NCI-H1417 treated with DMSO at 0.1 percent for 48 hours (cell line): ENCODE results near the gene WFS1.

Experiments used
- DNase-seq: peaks from one replicate; lab custom pipeline; 2025; lab: John Stamatoyannopoulos, UW

Gene WFS1

DNA sequence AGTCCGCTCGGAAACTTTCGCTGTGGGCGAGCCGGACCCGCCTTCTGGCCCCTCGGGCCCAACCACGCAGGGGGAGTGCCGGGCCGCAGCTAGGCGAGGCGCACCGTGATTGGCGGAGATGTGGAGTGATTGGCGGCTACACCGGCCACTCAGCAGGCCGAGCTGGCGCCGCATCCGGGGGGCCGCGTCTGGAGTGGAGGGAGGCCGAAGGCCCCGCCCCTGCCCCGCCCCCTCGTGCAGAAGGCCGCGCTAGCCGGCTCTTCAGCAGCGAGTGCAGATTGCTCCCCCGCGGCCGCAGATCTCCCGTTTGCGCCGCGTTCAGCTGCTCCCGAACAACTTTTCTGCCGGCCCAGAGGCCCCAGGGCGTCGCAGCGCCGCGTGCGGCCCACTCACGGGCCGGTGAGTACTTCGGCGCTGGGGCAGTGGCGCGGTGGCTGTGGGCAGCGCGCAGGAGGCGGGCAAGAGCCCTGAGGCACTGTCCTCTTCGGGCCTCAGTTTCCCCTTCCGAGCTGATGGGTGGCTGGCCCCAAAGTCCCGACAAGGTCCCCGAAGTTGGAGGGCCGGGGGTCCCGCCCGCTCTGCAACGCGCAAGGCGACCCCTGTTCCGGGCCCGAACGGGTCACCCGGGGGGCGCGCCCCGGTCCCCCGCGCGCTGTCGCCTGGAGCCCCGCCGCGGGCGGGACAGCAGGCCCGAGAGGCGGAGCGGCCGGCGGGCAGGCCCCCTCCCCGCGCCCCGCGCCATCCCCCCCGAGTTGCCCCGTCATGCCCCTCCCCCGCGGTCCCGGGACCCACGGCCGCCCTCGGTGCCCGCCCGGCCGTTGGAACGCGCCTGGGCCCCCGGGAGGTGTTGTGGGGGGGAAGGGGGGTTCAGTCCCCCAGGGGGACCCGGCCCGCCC, at the start of gene WFS1:
Gene WFS1 (plus strand): TSS at position 235 of the 896 bp plus-strand sequence. CDS start 7,606 bp downstream, outside the sequence.
- DNase-seq, result peak; percentile 78

- DNase-seq, result peak; percentile 87
These were observed 48.3 kb upstream of the WFS1 start for GRCh38 chr4:6221301-6221850.

DNA sequence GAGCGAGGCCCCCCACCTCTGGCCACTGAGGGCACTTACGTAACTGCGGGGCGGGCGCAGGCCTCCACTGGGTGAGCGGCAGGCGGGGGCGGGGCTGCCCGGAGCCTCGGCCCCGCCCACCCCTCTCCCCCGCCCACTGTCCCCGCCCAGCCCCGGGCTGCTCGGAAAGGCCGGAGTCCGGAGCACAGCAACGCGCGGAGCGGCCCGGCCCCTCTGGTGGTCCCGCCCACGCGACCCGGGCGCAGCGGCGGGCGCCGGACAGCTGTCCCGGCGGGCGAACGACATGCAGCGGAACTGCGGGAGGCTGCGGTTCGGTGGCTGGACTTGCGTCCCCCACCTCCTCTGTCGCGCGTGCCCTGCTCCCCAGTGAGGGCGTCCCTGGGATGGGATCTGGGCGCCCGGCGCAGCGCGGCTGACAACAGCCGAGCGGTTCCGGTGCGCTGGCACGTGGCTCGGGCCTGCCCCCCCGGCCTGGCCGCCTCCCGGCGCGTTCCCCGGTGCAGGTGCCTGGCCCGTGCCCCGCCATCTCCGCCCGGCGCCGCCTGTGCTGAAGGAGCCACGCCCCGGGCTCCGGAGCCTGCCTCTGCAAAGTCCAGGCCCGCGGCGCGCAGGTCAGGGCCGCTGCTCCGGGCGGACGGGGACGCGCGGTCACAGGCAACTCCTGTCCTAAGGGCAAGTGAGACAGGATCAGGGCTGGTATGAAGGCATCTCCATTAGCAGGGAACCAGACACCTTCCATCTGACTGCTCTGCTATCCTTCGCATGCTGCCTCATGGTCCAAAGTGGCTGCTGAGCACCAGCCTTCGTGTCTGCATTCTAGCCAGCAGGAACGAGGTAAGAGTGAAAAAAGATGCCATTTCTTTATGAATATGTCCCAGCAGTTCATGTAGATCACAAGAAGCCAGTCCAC, 47.5 kb upstream of the WFS1 start:
- DNase-seq, result peak; percentile 80

DNA sequence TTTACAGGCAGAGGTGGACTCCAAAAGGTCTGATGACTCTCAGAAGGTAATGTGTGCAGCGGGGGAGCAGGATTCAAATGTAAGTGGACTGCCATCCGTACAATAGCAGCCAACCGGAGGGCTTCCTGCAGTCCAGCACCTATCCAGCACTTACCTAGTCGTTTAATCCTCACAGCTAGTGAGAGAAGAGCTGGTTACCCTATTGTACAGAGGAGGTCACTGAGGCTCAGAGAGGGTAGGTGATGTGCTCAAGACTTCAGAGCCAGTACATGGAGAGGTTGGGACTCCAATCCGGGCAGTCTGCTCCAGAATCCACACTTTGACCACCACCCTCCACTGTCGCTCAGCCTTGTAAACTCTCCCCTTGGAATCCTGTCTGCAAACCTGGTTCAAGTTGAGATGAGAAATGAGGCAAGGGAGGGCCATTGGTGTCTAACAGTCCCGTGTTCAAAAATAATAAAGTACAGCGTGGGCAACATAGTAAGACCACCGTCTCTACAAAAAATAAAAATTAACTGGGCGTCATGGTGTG, 46.8 kb upstream of the WFS1 start:
- DNase-seq, result no peak

GRCh38 chr4:6224735-6225134, 44.9 kb upstream of the WFS1 start:
- no peak for DNase-seq

DNA sequence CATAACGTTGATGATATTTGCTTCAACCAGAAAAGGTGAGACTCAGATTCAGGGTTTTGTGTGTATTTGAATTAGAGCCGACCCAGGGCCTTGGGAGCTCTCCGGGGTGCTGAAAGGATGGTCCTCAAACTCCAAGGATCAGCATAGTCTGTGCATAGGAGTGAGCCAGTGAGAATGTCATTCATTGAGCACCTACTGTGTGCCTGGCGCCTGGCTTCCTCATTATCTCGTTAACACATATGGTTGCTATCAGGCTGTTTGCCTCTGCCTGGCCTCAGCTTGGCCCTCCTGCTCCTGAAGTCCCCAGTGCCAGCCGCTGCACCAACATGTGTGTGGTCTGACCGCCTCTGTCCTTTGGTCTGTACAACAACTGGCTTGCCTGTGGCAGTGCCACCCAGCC, 44.2 kb upstream of the WFS1 start:
- DNase-seq, result no peak

DNA sequence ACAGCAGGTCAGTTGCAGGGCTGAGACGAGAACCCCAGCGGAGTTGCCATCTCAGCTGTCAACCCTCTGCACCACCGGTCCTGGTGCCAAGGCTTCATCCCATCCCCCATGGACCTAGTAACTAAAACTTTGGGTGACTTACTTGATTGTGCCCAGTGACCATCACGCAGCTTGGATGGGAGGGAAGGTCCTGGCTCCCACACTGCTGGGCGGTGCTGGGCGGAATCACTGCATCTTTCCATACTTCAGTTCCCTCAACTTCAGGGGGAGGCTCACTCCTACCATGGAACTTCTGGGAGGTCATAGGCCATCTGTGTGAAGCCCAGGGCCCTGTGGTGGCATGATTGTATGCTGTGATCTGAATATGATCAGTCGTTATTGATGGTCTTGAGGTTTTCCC, 43.1 kb upstream of the WFS1 start:
- no peak for DNase-seq

- DNase-seq, result peak; percentile 18
These were observed 42.1 kb upstream of the WFS1 start for GRCh38 chr4:6227412-6228157.

DNA sequence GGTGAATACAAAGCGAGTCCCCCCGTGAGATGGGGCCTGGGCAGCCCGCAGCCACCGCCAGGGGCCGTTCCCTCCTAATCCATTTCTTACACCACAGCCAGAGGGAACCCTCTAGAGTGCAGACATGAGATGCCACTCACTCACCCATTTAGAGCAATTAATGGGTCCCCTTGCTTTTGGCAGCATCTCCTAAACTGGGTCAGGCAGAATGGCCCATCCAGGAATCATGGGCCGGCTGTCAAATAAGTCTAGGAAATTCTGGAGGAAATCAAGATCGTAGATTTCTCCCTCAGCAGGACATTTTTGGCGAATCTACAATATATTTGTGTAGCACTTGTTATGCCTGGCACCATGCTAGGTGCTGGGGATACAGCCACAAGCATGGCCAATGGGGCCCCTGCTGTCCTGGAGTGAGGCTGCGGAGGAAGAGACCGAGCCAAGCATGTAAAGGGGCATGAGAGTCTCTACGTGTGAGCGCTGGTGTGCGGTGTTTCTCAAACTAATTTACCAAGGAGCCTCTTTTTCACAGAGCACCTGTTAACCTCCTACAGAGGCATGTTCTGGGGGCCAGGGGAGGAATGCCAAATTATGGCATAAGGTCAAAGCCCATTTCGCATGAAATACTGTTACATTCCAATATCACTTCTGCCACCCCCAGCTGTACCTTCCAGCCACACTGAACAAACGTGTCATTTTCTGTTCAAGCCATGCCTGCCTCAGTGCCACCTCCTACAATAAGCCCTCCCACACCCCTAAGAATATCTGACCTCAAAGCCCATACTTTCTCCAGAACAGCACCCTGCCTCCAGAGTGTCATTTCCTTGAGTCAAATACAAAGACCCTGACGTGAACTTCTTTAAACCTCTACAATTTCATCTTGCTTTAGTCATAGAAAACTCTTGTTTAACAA, 41.2 kb upstream of the WFS1 start:
- no peak for DNase-seq

DNA sequence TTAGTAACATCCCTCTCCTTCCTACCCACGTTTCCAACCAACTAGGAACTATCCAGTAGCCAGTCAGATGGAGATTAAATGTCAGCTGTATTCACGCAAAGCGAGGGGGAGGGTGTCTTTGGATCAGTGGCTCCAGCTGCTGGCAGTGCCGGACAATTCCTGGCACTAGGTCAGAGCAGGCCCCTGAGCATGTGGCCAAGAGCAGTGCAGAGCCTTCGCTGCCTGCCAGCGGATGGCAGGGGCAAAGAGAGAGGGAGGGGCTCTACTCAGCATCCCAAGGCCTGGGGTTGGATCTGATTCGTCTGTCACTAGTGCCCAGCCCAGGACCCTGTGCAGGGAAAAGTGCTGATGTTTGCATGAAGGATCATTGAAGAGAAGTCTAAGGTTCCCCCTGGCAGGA, 40.6 kb upstream of the WFS1 start:
- no peak for DNase-seq

- DNase-seq, result no peak
These were observed 39.8 kb upstream of the WFS1 start for GRCh38 chr4:6229671-6230501.

GRCh38 chr4:6230502-6230785, 39.2 kb upstream of the WFS1 start:
- DNase-seq, result no peak

DNA sequence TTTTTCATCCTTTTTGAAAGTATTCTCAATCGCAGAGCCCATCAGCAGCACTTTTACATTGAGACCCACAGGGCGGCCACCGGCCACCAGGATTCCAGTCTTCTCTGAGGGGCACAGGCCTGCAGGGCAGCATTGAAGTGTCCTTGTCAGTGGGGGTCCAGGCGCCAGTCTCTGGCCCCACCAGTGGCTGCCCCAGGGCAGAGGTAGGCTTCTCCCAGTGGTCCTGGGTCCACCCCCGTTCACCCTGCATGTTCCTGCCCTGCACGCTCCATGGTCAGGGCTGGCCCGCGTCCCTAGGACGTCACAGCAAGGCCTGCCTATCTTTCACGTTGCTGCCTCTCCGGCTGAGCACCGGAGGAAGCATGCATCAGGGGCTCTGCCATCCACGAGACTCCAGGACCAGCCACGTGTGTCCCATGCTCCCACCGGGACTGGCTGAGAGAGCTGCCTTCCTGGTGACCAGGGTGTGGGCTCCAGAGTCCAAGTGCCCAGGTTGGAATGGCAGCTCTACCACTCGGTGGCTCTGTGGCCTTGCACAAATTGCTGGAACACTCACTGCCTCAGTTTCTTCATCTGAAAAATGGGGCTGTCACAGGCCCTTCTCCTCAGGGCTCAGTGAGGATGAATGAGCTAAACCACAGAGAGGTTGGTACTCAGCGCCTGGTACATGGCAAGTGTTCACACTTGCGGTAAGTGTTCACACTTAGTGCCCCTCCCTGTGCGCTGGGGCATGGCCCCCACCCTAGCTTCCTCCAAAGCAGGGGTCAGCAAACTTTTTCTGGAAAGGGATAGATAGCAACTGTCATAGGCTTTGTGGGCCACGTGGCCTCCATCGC, 38.6 kb upstream of the WFS1 start:
- DNase-seq, result no peak

GRCh38 chr4:6231663-6232165, 37.9 kb upstream of the WFS1 start:
- no peak for DNase-seq

DNA sequence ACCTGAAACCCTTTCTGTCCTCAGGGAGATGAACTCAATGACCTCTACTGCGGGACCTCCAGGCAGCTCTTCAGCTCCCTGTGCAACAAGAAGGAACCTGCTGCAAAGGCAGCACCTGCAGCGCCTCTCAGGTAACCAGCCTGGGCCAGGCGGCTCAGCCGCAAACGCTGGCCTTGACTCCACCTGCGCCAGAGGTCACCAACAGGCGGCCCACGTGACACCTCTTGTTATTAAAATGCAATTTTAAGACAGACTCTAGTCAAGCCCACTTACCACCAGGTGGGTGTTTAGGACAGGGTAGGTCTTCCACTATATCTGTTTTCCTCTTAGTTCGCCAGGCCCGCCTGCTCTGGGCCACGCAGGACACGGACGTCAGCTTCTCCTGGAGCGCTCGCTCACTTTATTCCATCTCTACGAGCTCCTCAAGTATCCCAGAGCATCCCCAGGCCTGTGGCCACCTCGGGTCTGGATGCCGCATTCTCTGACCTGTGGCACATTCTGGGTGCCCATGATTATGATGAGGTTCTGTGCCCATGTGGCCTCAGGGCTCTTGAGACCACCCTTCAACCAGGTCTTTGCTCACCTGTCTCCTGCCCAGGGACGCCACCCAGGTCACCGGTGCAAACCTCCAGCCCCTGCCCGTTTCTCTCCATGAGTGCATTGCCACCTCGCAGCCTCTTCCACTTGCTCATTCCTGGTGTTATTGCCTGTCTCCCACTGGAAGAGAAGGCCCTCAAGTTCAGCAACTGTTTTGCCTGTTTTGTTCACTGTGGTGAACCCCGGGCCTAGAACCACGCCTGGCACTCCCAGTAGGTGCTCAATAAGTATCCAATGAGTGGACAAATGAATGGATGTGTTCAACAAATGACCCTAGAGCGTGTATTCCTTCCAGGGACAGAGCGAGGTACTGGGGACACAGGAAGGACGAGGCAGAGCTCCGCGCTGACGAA, 36.5 kb upstream of the WFS1 start:
- no peak for DNase-seq

GRCh38 chr4:6233929-6234328, 35.7 kb upstream of the WFS1 start:
- no peak for DNase-seq

GRCh38 chr4:6235012-6235411, 34.6 kb upstream of the WFS1 start:
- no peak for DNase-seq
